ENCODE results near the gene CDH20. TPM values are rescaled to one million over a fixed set of nuclear protein-coding genes. Genes with fewer than 3 reads are reported as not detected.

CDH20 gene
- total and polyA plus RNA-seq, 12 donors, result 0.07 to 0.39 (median 0.08) TPM; not detected in 8

DNA sequence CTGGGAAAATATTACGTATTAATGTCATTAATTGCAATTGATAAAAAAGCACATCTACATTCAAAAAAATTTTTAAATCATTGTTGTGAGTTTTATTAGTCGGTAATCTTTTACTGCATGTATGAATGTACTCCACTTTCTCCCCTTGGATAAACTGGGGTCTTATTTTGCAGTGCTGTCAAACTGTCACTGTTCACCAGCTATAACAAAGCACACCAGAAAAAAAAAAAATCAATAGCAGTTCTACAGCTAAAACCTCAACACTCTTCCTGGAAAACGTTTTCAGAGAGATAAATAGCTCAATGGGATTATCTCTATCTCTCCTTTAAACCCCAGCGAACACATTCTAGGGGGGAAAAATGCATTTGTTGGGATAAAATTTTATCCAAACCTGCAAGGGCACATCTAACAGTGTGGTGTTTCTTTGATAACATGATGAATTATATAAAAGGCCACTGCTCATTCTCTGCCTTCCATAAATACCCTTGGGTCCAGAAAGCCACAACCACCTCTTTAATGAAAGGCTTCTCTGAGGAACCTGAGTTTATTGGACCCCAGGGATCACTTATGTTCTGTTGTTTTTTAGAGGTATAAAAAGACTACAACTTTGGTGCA, 219.9 kb downstream of the CDH20 start:
- H3K4me1 ChIP-seq, result peaks cover 0 to 11% (median 3%) of the 10 kb centered on the region in 9 donors
- H3K27me3 ChIP-seq, result no peaks in the 10 kb centered on the region
- no peak overlapping the region for H3K4me3 ChIP-seq
- no peaks in the 10 kb centered on the region for H3K36me3 ChIP-seq
- WGBS, 2 donors, result 85 to 87% methylated on average over 4 of the region's 4 CpGs
- TF ChIP-seq, protein P1, sequence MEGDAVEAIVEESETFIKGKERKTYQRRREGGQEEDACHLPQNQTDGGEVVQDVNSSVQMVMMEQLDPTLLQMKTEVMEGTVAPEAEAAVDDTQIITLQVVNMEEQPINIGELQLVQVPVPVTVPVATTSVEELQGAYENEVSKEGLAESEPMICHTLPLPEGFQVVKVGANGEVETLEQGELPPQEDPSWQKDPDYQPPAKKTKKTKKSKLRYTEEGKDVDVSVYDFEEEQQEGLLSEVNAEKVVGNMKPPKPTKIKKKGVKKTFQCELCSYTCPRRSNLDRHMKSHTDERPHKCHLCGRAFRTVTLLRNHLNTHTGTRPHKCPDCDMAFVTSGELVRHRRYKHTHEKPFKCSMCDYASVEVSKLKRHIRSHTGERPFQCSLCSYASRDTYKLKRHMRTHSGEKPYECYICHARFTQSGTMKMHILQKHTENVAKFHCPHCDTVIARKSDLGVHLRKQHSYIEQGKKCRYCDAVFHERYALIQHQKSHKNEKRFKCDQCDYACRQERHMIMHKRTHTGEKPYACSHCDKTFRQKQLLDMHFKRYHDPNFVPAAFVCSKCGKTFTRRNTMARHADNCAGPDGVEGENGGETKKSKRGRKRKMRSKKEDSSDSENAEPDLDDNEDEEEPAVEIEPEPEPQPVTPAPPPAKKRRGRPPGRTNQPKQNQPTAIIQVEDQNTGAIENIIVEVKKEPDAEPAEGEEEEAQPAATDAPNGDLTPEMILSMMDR (IDR thresholded peaks at IDR 0.05), result no peak
- no peaks in the 10 kb centered on the region for H3K9me3 ChIP-seq
- ATAC-seq (no peak), DNase-seq (no peak)
- intact Hi-C loops (cut with DNase I), result loop anchor here in 9 of 10 donors (2.0 to 10.0 kb wide), 8 partner anchors 342 to 582 kb away; partner anchors contain the start of gene RNF152 (in 5 of the 9)
- H3K27ac ChIP-seq, result no peak overlapping the region

DNA sequence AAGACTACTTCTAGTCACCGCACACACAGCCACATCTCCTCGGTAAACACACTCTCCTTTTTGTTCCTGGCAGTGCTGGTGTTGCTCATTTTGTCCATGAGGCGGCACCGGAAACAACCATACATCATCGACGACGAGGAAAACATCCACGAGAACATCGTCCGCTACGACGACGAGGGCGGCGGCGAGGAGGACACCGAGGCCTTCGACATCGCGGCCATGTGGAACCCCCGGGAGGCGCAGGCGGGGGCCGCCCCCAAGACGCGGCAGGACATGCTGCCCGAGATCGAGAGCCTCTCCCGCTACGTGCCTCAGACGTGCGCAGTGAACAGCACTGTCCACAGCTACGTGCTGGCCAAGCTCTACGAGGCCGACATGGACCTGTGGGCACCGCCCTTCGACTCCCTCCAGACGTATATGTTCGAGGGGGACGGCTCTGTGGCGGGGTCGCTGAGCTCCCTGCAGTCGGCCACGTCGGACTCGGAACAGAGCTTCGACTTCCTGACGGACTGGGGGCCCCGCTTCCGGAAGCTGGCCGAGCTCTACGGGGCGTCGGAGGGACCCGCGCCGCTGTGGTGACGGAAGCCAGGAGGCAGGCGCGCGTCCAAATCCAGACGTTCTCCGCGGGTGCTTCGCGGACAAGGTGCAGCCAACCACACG, 221.0 kb downstream of the CDH20 start:
- intact Hi-C loops (cut with DNase I), result loop anchor here in 8 of 10 donors (5.0 to 10.0 kb wide), 7 partner anchors 341 to 581 kb away; partner anchors contain the start of gene RNF152 (in 5 of the 8)
- Histone ChIP-seq H3K9me3 (peaks cover 0 to 5% (median 0%) of the 10 kb centered on the region in 11 donors), H3K36me3 (no peaks in the 10 kb centered on the region), H3K27ac (peak overlapping the region in 1 of 10 donors; percentile 18), H3K27me3 (no peaks in the 10 kb centered on the region), H3K4me3 (peak overlapping the region in 6 of 10 donors; percentile 15 to 46 (median 42)), H3K4me1 (peaks cover 0 to 11% (median 3%) of the 10 kb centered on the region in 9 donors)
- DNase-seq (peak in 1 of 2 donors; percentile 41), ATAC-seq (peak in 5 of 8 donors; percentile 20 to 75 (median 34))
- TF ChIP-seq, protein P1 (IDR thresholded peaks at IDR 0.05), result no peak
- 76 to 78% methylated on average over 67 of the region's 67 CpGs for WGBS, 2 donors

DNA sequence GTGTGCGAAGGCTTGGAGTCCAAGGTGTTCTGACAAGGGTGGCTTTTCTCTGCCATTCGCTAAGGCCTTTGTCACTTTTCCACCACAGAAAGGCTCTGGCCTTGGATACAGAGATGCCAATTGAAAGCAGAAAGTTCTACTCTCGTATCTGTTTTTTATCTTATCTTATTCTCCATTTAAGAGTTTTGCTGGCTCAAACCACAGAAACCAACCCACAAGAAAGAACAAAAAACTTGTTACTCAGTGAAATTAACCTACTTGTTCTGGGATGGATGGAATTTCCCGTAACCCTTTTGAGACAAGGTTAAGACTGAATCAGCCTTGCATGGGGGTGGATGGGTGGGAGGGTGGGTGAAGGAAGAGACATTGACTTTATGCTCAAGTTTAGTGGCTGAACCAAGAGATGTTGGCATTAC, 221.7 kb downstream of the CDH20 start:
- DNase-seq, result no peak
- no peaks in the 10 kb centered on the region for H3K36me3 ChIP-seq
- H3K27me3 ChIP-seq, result no peaks in the 10 kb centered on the region
- peaks cover 0 to 8% (median 0%) of the 10 kb centered on the region in 11 donors for H3K9me3 ChIP-seq
- H3K4me1 ChIP-seq, result peaks cover 0 to 11% (median 3%) of the 10 kb centered on the region in 9 donors
- no peak overlapping the region for H3K27ac ChIP-seq
- 83 to 94% methylated on average over 4 of the region's 4 CpGs for WGBS, 2 donors
- intact Hi-C loops (cut with DNase I), result loop anchor here in 8 of 10 donors (5.0 to 10.0 kb wide), 7 partner anchors 340 to 580 kb away; partner anchors contain the start of gene RNF152 (in 5 of the 8)
- peak overlapping the region in 4 of 10 donors; percentile 41 to 46 (median 42) for H3K4me3 ChIP-seq
- no peak for ATAC-seq
- TF ChIP-seq, protein P1 (IDR thresholded peaks at IDR 0.05), result no peak

DNA sequence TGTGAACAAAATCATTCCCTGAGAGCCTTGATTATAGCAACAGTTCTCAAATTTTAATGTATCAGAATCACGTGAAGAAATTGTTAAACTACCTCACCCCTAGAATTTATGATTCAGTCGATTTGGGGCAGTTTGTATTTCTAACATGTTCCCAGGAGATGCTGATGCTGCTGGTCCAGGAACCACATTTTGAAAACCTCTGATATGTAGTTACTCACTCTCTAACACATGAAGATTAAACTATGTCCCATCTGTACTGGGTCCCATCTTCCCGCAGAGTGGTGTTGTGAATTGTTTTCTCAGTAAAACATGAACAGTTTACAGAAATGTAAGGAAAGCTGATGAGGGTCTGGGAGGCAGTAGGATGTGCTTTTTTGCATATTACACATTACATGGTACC, 223.1 kb downstream of the CDH20 start:
- intact Hi-C loops (cut with DNase I), result loop anchor here in 6 of 10 donors (10.0 kb wide), 3 partner anchors 338 to 578 kb away; partner anchors contain the start of gene RNF152 (in 5 of the 6)
- Histone ChIP-seq H3K36me3 (no peaks in the 10 kb centered on the region), H3K4me3 (no peak overlapping the region), H3K4me1 (peaks cover 0 to 9% (median 3%) of the 10 kb centered on the region in 9 donors), H3K9me3 (peaks cover 0 to 8% (median 0%) of the 10 kb centered on the region in 11 donors), H3K27ac (no peak overlapping the region), H3K27me3 (no peaks in the 10 kb centered on the region)
- WGBS, 2 donors, result 79 to 88% methylated on average over 3 of the region's 3 CpGs
- no peak for ATAC-seq
- DNase-seq, result no peak
- TF ChIP-seq, protein P1 (IDR thresholded peaks at IDR 0.05), result no peak
